LNCaP clone FGC (cell line): ENCODE measurements around the gene CBR1.

ENCODE experiments used
- DNase-seq: peaks from one replicate; pipeline ENCODE4 v3.0.0-alpha.2; 2011; ENCODE audit warnings: low read depth
- H3K4me3 ChIP-seq: 2 replicates; pipeline ENCODE4 v1.5.1; 2011; ENCODE audit warnings: mild to moderate bottlenecking, low read depth, low read length, control low read depth
- CTCF ChIP-seq: IDR thresholded peaks from 2 replicates; pipeline ENCODE4 v1.5.1; 2012; ENCODE audit warnings: mild to moderate bottlenecking; ENCODE audit not compliant: control insufficient read depth, insufficient read depth; ENCODE audit errors: extremely low read depth

Gene CBR1

GRCh38 chr21:36063375-36064084 is 6.3 kb upstream of the CBR1 start:
- no peak for TF ChIP-seq CTCF
- DNase-seq, result no peak
- H3K4me3 ChIP-seq, result no peak overlapping the region

GRCh38 chr21:36064085-36064460 is 5.8 kb upstream of the CBR1 start:
- no peak overlapping the region for H3K4me3 ChIP-seq
- no peak for TF ChIP-seq CTCF

GRCh38 chr21:36065497-36066036 is 4.3 kb upstream of the CBR1 start:
- no peak overlapping the region for H3K4me3 ChIP-seq
- no peak for DNase-seq
- no peak for TF ChIP-seq CTCF

More at GRCh38 chr21:36064085-36064460, 5.8 kb upstream of the CBR1 start:
- DNase-seq, result no peak

GRCh38 chr21:36068748-36069398 is 951 bp upstream of the CBR1 start:
- no peak for TF ChIP-seq CTCF
- DNase-seq, result no peak

DNA sequence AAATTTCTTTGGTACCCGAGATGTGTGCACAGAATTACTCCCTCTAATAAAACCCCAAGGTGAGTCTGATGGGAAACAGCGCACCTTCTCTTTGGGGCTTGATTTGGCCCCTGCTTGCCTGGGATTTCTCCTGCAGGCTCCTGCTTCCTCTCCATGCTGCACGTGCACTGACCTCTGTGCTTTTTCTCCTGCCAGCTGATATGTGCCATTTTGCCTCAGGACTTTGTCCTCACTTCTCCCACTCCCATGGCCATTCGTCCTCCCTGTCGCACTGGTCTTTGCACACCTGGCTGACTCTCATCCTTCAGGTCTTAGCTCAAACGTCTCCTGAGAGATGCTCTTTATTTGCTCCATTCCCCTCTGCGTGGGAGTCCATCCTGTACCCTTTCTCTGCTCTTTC is 1.2 kb downstream of the CBR1 start:
- DNase-seq, result no peak
- TF ChIP-seq CTCF, result no peak
- H3K4me3 ChIP-seq, result no peak overlapping the region

More at GRCh38 chr21:36068748-36069398, 951 bp upstream of the CBR1 start:
- no peak overlapping the region for H3K4me3 ChIP-seq

- no peak for TF ChIP-seq CTCF
- no peak overlapping the region for H3K4me3 ChIP-seq
- no peak for DNase-seq
Observed at GRCh38 chr21:36072453-36073162, 2.8 kb downstream of the CBR1 start.
